T-cell (primary cell): Measurements from ENCODE around the gene OPHN1. TPM values are rescaled to one million over a fixed set of nuclear protein-coding genes. Genes with fewer than 3 reads are reported as not detected.
"Not testable (repeated sequence)": the region's sequence is repeated elsewhere in the genome, so short reads cannot be mapped to it uniquely, and the experiment has no call there.

ENCODE experiments used
- ATAC-seq, 4 experiments: fragments of 200-7000 bp in 3 of 4; fragments of 150-1000 bp in 1 of 4; cut with Tn5 transposase; replicated peaks in 1 of 4; 1 replicate in 3 of 4; 2 replicates in 1 of 4; pipeline ENCODE4 v1.10.0; 2021; ENCODE audit warnings: moderate library complexity in 3 of 4, mild to moderate bottlenecking in 2 of 4, moderate number of reproducible peaks in 1 of 4
- CTCF ChIA-PET, 2 donors: fragments of 300-600 bp; sonication (Branson Sonifier 250); formaldehyde crosslinking; loops; one replicate each; lab custom pipeline; 2022; ENCODE audit warnings: antibody characterized with exemption in 2 of 2; lab: Charles Lee
- POLR2A ChIA-PET, 2 donors: fragments of 300-600 bp; sonication (Branson Sonifier 250); formaldehyde crosslinking; loops; one replicate each; lab custom pipeline; 2022; ENCODE audit warnings: antibody characterized with exemption in 2 of 2; lab: Charles Lee
- DNase-seq, 35 experiments: peaks; one replicate each; pipeline versions ENCODE4 v3.0.0 to v3.0.0-alpha.2; 2013 to 2023
- H3K27ac ChIP-seq: one replicate; pipeline ENCODE4 v1.5.1; 2013; ENCODE audit warnings: low read length
- H3K27me3 ChIP-seq, 2 experiments: replicated peaks in 1 of 2; 1 replicate in 1 of 2; 2 replicates in 1 of 2; pipeline versions ENCODE4 v1.6.1 to v1.7.0; 2013; ENCODE audit warnings: low read length in 1 of 2, mixed read lengths in 1 of 2; ENCODE audit not compliant: control insufficient read depth in 2 of 2, insufficient read depth in 2 of 2; ENCODE audit errors: extremely low read depth in 1 of 2
- H3K36me3 ChIP-seq, 2 donors: 1 replicate in 1 of 2; 2 replicates in 1 of 2; pipeline versions ENCODE4 v1.6.1 to v1.7.0; 2013; ENCODE audit warnings: low read length in 1 of 2; ENCODE audit not compliant: control insufficient read depth in 2 of 2, insufficient read depth in 1 of 2; ENCODE audit errors: extremely low read depth in 1 of 2
- H3K4me1 ChIP-seq, 2 experiments: 1 replicate in 1 of 2; 2 replicates in 1 of 2; pipeline versions ENCODE4 v1.6.1 to v1.7.0; 2013; ENCODE audit warnings: low read length in 2 of 2, mixed read lengths in 1 of 2; ENCODE audit not compliant: insufficient read depth in 2 of 2, control insufficient read depth in 1 of 2; ENCODE audit errors: extremely low read depth in 1 of 2
- H3K4me3 ChIP-seq, 2 donors: 1 replicate in 1 of 2; 2 replicates in 1 of 2; pipeline versions ENCODE4 v1.5.1 to v1.7.0; 2013; ENCODE audit warnings: mild to moderate bottlenecking in 2 of 2, low read length in 1 of 2, moderate library complexity in 1 of 2; ENCODE audit not compliant: control insufficient read depth in 1 of 2; ENCODE audit errors: extremely low read depth in 1 of 2
- H3K9me3 ChIP-seq: 2 replicates; pipeline ENCODE4 v1.7.0; 2013
- H3K27ac Mint-ChIP-seq, 2 donors: one replicate each; pipeline ENCODE4 v1.8.0; 2020 to 2021; ENCODE audit warnings: mild to moderate bottlenecking in 2 of 2, mixed read lengths in 2 of 2
- H3K27me3 Mint-ChIP-seq, 2 donors: one replicate each; pipeline ENCODE4 v1.8.0; 2021 to 2022; ENCODE audit warnings: mixed read lengths in 2 of 2
- H3K36me3 Mint-ChIP-seq: one replicate; pipeline ENCODE4 v1.8.0; 2021; ENCODE audit warnings: mixed read lengths
- H3K4me1 Mint-ChIP-seq, 3 donors: one replicate each; pipeline ENCODE4 v1.8.0; 2020 to 2022; ENCODE audit warnings: mixed read lengths in 3 of 3, mild to moderate bottlenecking in 1 of 3
- H3K4me3 Mint-ChIP-seq, 3 donors: one replicate each; pipeline ENCODE4 v1.8.0; 2020 to 2022; ENCODE audit warnings: mild to moderate bottlenecking in 3 of 3, mixed read lengths in 3 of 3, moderate library complexity in 3 of 3
- H3K9me3 Mint-ChIP-seq, 3 donors: one replicate each; pipeline ENCODE4 v1.8.0; 2020 to 2022; ENCODE audit warnings: mixed read lengths in 3 of 3
- WGBS: methylation state at CpG from one replicate; pipeline ENCODE4 v1.1.5; 2013; ENCODE audit warnings: missing lambda C conversion rate; ENCODE audit not compliant: insufficient coverage; 5-methylcytosine and 5-hydroxymethylcytosine counted together
- total RNA-seq, 35 experiments: library from RNA in 6 of 35; stranded (reverse) in 6 of 35; fragments of 120-200 nt in 1 of 35; gene quantifications; one replicate each; pipeline versions ENCODE4 v1.2.1 to v1.2.4 and lab custom pipeline; 2013 to 2026

The OPHN1 gene
- total RNA-seq, 5 donors from 2014 or later (not counting 1 experiment from before 2014, with no cell fraction given): 0.07 to 0.25 (median 0.15) TPM

GRCh38 chrX:68409194-68409593 lies 24.1 kb downstream of the OPHN1 start:
- WGBS: no CpG with 5 or more reads among the region's 1 CpG
- ChIA-PET POLR2A (no interaction called here), CTCF (no interaction called here)
- Histone ChIP-seq H3K4me3 (no peak overlapping the region), H3K27ac (no peak overlapping the region), H3K36me3 (no peaks in the 10 kb centered on the region), H3K27me3 (no peaks in the 10 kb centered on the region), H3K4me1 (no peaks in the 10 kb centered on the region), H3K9me3 (no peaks in the 10 kb centered on the region)
- H3K4me1 Mint-ChIP-seq: no peaks in the 10 kb centered on the region
- H3K36me3 Mint-ChIP-seq: no peaks in the 10 kb centered on the region
- H3K4me3 Mint-ChIP-seq: no peak overlapping the region
- H3K9me3 Mint-ChIP-seq: no peaks in the 10 kb centered on the region
- ATAC-seq: no peak
- peaks cover 0 to 23% of the 10 kb centered on the region in 2 donors for H3K27me3 Mint-ChIP-seq
- DNase-seq: no peak
- no peak overlapping the region for H3K27ac Mint-ChIP-seq

GRCh38 chrX:68403522-68403921 lies 29.8 kb downstream of the OPHN1 start:
- Mint-ChIP-seq H3K27me3 (peaks cover 0 to 18% of the 10 kb centered on the region in 2 donors), H3K4me1 (no peaks in the 10 kb centered on the region), H3K9me3 (no peaks in the 10 kb centered on the region), H3K4me3 (no peak overlapping the region), H3K27ac (no peak overlapping the region), H3K36me3 (no peaks in the 10 kb centered on the region)
- ATAC-seq: no peak
- no peak for DNase-seq
- Histone ChIP-seq H3K4me3 (no peak overlapping the region), H3K27me3 (no peaks in the 10 kb centered on the region), H3K4me1 (no peaks in the 10 kb centered on the region), H3K27ac (no peak overlapping the region), H3K36me3 (no peaks in the 10 kb centered on the region), H3K9me3 (no peaks in the 10 kb centered on the region)
- WGBS: 55% methylated on average over 2 of the region's 6 CpGs
- ChIA-PET CTCF (no interaction called here), POLR2A (no interaction called here)

GRCh38 chrX:68403038-68403437 lies 30.3 kb downstream of the OPHN1 start:
- Mint-ChIP-seq H3K27me3 (peaks cover 0 to 13% of the 10 kb centered on the region in 2 donors), H3K36me3 (no peaks in the 10 kb centered on the region), H3K9me3 (no peaks in the 10 kb centered on the region), H3K27ac (no peak overlapping the region), H3K4me3 (no peak overlapping the region), H3K4me1 (no peaks in the 10 kb centered on the region)
- WGBS: no CpG with 5 or more reads among the region's 2 CpGs
- CTCF ChIA-PET: no interaction called here
- Histone ChIP-seq H3K27me3 (no peaks in the 10 kb centered on the region), H3K4me1 (no peaks in the 10 kb centered on the region), H3K9me3 (no peaks in the 10 kb centered on the region), H3K27ac (no peak overlapping the region), H3K36me3 (no peaks in the 10 kb centered on the region), H3K4me3 (no peak overlapping the region)
- POLR2A ChIA-PET: no interaction called here
- no peak for DNase-seq
- ATAC-seq: no peak

- 100% methylated on average over 2 of the region's 2 CpGs for WGBS
- no peak overlapping the region for H3K27ac Mint-ChIP-seq
- H3K4me1 Mint-ChIP-seq: no peaks in the 10 kb centered on the region
- POLR2A ChIA-PET: no interaction called here
- peaks cover 2 to 16% of the 10 kb centered on the region in 2 donors for H3K27me3 Mint-ChIP-seq
- no peak overlapping the region for H3K4me3 Mint-ChIP-seq
- H3K4me3 ChIP-seq: no peak overlapping the region
- no peaks in the 10 kb centered on the region for H3K27me3 ChIP-seq
- no peaks in the 10 kb centered on the region for H3K36me3 ChIP-seq
- H3K4me1 ChIP-seq: no peaks in the 10 kb centered on the region
- H3K9me3 ChIP-seq: no peaks in the 10 kb centered on the region
- no peak for ATAC-seq
- no peak overlapping the region for H3K27ac ChIP-seq
- DNase-seq: no peak
- H3K9me3 Mint-ChIP-seq: no peaks in the 10 kb centered on the region
- CTCF ChIA-PET: no interaction called here
- H3K36me3 Mint-ChIP-seq: no peaks in the 10 kb centered on the region
Measured at GRCh38 chrX:68402094-68402493, 31.2 kb downstream of the OPHN1 start.

GRCh38 chrX:68398291-68398690 lies 35.0 kb downstream of the OPHN1 start:
- Histone ChIP-seq H3K9me3 (no peaks in the 10 kb centered on the region), H3K27ac (no peak overlapping the region), H3K36me3 (no peaks in the 10 kb centered on the region), H3K27me3 (no peaks in the 10 kb centered on the region), H3K4me1 (no peaks in the 10 kb centered on the region), H3K4me3 (no peak overlapping the region)
- DNase-seq: no peak
- ATAC-seq: no peak
- WGBS: 90% methylated on average over 2 of the region's 3 CpGs
- Mint-ChIP-seq H3K4me3 (no peak overlapping the region), H3K27me3 (peaks cover 2 to 12% of the 10 kb centered on the region in 2 donors), H3K27ac (no peak overlapping the region), H3K4me1 (no peaks in the 10 kb centered on the region), H3K36me3 (no peaks in the 10 kb centered on the region), H3K9me3 (no peaks in the 10 kb centered on the region)
- CTCF ChIA-PET: no interaction called here
- POLR2A ChIA-PET: no interaction called here

GRCh38 chrX:68396953-68397352 lies 36.3 kb downstream of the OPHN1 start:
- ATAC-seq: no peak
- ChIA-PET POLR2A (no interaction called here), CTCF (no interaction called here)
- Mint-ChIP-seq H3K27ac (no peak overlapping the region), H3K4me1 (no peaks in the 10 kb centered on the region), H3K36me3 (no peaks in the 10 kb centered on the region), H3K9me3 (no peaks in the 10 kb centered on the region), H3K27me3 (peaks cover 2 to 7% of the 10 kb centered on the region in 2 donors), H3K4me3 (no peak overlapping the region)
- Histone ChIP-seq H3K4me3 (no peak overlapping the region), H3K4me1 (no peaks in the 10 kb centered on the region), H3K27me3 (no peaks in the 10 kb centered on the region), H3K9me3 (no peaks in the 10 kb centered on the region), H3K36me3 (no peaks in the 10 kb centered on the region), H3K27ac (no peak overlapping the region)
- no peak for DNase-seq
- WGBS: no CpG with 5 or more reads among the region's 2 CpGs

- H3K27me3 Mint-ChIP-seq, H3K27ac ChIP-seq, H3K4me3 ChIP-seq, H3K27me3 ChIP-seq, H3K4me1 ChIP-seq, H3K36me3 Mint-ChIP-seq, H3K4me1 Mint-ChIP-seq, H3K4me3 Mint-ChIP-seq, CTCF ChIA-PET, H3K27ac Mint-ChIP-seq, ATAC-seq, H3K9me3 Mint-ChIP-seq, POLR2A ChIA-PET, H3K36me3 ChIP-seq, H3K9me3 ChIP-seq, DNase-seq: not testable (repeated sequence)
- WGBS: 100% methylated on average over 1 of the region's 3 CpGs
Measured at GRCh38 chrX:68389419-68389960, 43.8 kb downstream of the OPHN1 start.
